ENCODE data around the gene SNRK. TPM values are rescaled to one million over a fixed set of nuclear protein-coding genes. Genes with fewer than 3 reads are reported as not detected.

SNRK gene
- total RNA-seq, 1 experiment from 2014 or later: 16.6 TPM

DNA sequence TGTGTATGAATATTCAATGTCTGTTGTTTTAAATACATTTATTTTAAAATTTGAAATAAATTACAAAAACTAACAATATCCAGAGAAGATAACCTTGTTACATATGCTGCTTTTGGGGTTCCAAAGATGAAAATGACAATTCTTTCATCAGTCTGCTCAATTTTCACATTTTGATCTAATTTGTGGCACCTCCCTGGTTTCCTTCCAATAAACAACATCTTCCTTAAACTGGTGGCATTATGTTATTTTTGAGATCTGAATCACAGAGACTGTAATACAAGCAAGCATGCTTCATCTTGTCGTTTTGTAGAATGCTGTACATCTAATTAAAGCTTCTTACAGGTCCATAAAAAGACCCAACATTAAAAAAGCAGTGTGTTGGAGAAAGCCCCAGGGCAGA lies 2.2 kb upstream of the SNRK start:
- Mint-ChIP-seq H3K4me3 (ENCODE audit: unreplicated experiment) (no peak overlapping the region), H3K27ac (ENCODE audit: low read depth, unreplicated experiment) (no peak overlapping the region), H3K27me3 (ENCODE audit: insufficient read depth, unreplicated experiment) (peaks cover 10% of the 10 kb centered on the region), H3K36me3 (ENCODE audit: insufficient read depth, unreplicated experiment) (no peaks in the 10 kb centered on the region), H3K9me3 (ENCODE audit: unreplicated experiment) (no peaks in the 10 kb centered on the region), H3K4me1 (ENCODE audit: insufficient read depth, unreplicated experiment) (peaks cover 8% of the 10 kb centered on the region)
- TF ChIP-seq, protein P1, sequence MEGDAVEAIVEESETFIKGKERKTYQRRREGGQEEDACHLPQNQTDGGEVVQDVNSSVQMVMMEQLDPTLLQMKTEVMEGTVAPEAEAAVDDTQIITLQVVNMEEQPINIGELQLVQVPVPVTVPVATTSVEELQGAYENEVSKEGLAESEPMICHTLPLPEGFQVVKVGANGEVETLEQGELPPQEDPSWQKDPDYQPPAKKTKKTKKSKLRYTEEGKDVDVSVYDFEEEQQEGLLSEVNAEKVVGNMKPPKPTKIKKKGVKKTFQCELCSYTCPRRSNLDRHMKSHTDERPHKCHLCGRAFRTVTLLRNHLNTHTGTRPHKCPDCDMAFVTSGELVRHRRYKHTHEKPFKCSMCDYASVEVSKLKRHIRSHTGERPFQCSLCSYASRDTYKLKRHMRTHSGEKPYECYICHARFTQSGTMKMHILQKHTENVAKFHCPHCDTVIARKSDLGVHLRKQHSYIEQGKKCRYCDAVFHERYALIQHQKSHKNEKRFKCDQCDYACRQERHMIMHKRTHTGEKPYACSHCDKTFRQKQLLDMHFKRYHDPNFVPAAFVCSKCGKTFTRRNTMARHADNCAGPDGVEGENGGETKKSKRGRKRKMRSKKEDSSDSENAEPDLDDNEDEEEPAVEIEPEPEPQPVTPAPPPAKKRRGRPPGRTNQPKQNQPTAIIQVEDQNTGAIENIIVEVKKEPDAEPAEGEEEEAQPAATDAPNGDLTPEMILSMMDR (IDR thresholded peaks at IDR 0.05; ENCODE audit: unreplicated experiment): no peak
- no peak for DNase-seq (ENCODE audit: unreplicated experiment)
- no TSS peak for BruUV-seq (replicated peaks)
- ChIA-PET CTCF (interaction anchor here (0.8 to 1.7 kb wide), 3 partner anchors 12 to 122 kb away, joined by 3 to 5 read pairs (median 4); no protein-coding TSS in a partner anchor), POLR2A (interaction anchor here (0.7 to 3.0 kb wide), 5 partner anchors 13 to 68 kb away, joined by 3 to 22 read pairs (median 5); no protein-coding TSS in a partner anchor)
- intact Hi-C loops (cut with micrococcal nuclease): no loop called here

DNA sequence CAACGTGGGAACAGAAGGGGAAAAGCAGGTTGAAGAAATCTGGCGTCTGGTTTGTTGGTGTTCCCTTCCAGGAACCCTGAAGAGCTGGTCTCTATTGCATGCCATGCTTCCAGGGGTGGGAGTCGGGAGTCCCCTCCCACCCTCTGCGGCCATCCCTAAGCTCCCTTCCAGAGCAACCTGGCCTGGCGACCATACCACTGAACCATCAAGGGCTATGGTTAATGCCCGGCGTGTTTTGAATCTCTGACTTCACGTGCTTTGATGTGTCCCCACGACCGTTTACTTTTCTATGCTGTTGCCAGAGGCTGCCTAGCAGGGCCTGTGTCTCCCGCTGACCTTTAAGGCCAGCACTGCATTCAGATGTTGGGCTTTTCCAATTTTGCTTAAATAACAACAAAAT lies 696 bp upstream of the SNRK start:
- H3K4me1 Mint-ChIP-seq (ENCODE audit: insufficient read depth, unreplicated experiment): peaks cover 21% of the 10 kb centered on the region
- BruUV-seq (replicated peaks): no TSS peak
- ChIA-PET CTCF (interaction anchor here (0.5 to 1.7 kb wide), 7 partner anchors 11 to 728 kb away, joined by 3 to 5 read pairs (median 3); no protein-coding TSS in a partner anchor), POLR2A (interaction anchor here (0.6 to 3.0 kb wide), 22 partner anchors 11 to 405 kb away, joined by 3 to 33 read pairs (median 4); no protein-coding TSS in a partner anchor)
- no peak for DNase-seq (ENCODE audit: unreplicated experiment)
- peak overlapping the region; percentile 91 for H3K4me3 Mint-ChIP-seq (ENCODE audit: unreplicated experiment)
- TF ChIP-seq, protein P1 (IDR thresholded peaks at IDR 0.05; ENCODE audit: unreplicated experiment): no peak
- intact Hi-C loops (cut with micrococcal nuclease): loop anchor here (1.0 to 5.0 kb wide), 3 partner anchors 103 to 212 kb away; no protein-coding TSS in a partner anchor
- H3K27ac Mint-ChIP-seq (ENCODE audit: low read depth, unreplicated experiment): no peak overlapping the region
- H3K9me3 Mint-ChIP-seq (ENCODE audit: unreplicated experiment): no peaks in the 10 kb centered on the region
- H3K27me3 Mint-ChIP-seq (ENCODE audit: insufficient read depth, unreplicated experiment): peaks cover 10% of the 10 kb centered on the region
- no peaks in the 10 kb centered on the region for H3K36me3 Mint-ChIP-seq (ENCODE audit: insufficient read depth, unreplicated experiment)

- peaks cover 10% of the 10 kb centered on the region for H3K27me3 Mint-ChIP-seq (ENCODE audit: insufficient read depth, unreplicated experiment)
- peak; percentile 29 for DNase-seq (ENCODE audit: unreplicated experiment)
- peaks cover 33% of the 10 kb centered on the region for H3K4me1 Mint-ChIP-seq (ENCODE audit: insufficient read depth, unreplicated experiment)
- H3K36me3 Mint-ChIP-seq (ENCODE audit: insufficient read depth, unreplicated experiment): no peaks in the 10 kb centered on the region
- POLR2A ChIA-PET: interaction anchor here (0.5 to 3.0 kb wide), 18 partner anchors 10 to 404 kb away, joined by 3 to 33 read pairs (median 4); partner anchors contain the start of gene ABHD5
- no TSS peak for BruUV-seq (replicated peaks)
- no peaks in the 10 kb centered on the region for H3K9me3 Mint-ChIP-seq (ENCODE audit: unreplicated experiment)
- H3K27ac Mint-ChIP-seq (ENCODE audit: low read depth, unreplicated experiment): peak overlapping the region; percentile 52
- CTCF ChIA-PET: interaction anchor here (0.6 to 0.7 kb wide), 4 partner anchors 31 to 130 kb away, joined by 3 to 4 read pairs (median 3); no protein-coding TSS in a partner anchor
- intact Hi-C loops (cut with micrococcal nuclease): loop anchor here (1.0 to 5.0 kb wide), 3 partner anchors 105 to 210 kb away; no protein-coding TSS in a partner anchor
- TF ChIP-seq, protein P1 (IDR thresholded peaks at IDR 0.05; ENCODE audit: unreplicated experiment): no peak
- H3K4me3 Mint-ChIP-seq (ENCODE audit: unreplicated experiment): peak overlapping the region; percentile 91
These were observed 630 bp downstream of the SNRK start for GRCh38 chr3:43286841-43287499.

DNA sequence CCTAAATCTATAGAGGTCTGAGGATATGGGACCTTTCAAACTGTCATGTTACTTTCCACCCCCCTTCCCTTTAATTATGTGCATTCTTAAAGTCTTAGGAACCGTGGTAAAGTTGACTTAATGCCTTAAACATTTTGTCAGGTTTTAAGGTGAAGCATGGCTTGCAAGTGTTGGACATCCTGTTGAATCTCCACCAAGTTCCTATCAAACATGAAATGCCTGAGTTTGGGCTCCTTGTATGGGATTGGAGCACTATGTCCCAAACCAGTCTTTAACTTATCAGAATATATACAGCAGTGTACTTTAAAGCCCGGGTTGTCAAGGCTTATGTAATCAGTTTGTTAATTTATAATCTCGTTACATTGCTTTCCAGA lies 1.1 kb downstream of the SNRK start:
- peaks cover 35% of the 10 kb centered on the region for H3K4me1 Mint-ChIP-seq (ENCODE audit: insufficient read depth, unreplicated experiment)
- H3K27ac Mint-ChIP-seq (ENCODE audit: low read depth, unreplicated experiment): peak overlapping the region; percentile 52
- no peaks in the 10 kb centered on the region for H3K36me3 Mint-ChIP-seq (ENCODE audit: insufficient read depth, unreplicated experiment)
- no peaks in the 10 kb centered on the region for H3K9me3 Mint-ChIP-seq (ENCODE audit: unreplicated experiment)
- CTCF ChIA-PET: interaction anchor here (0.6 to 0.7 kb wide), 2 partner anchors 39 to 131 kb away, joined by 3 to 4 read pairs; no protein-coding TSS in a partner anchor
- intact Hi-C loops (cut with micrococcal nuclease): loop anchor here (5.0 kb wide), 2 partner anchors 105 to 210 kb away; no protein-coding TSS in a partner anchor
- BruUV-seq (replicated peaks): TSS peak; percentile 51
- no peak for DNase-seq (ENCODE audit: unreplicated experiment)
- TF ChIP-seq, protein P1 (IDR thresholded peaks at IDR 0.05; ENCODE audit: unreplicated experiment): no peak
- POLR2A ChIA-PET: interaction anchor here (0.6 to 2.6 kb wide), 12 partner anchors 9 to 403 kb away, joined by 3 to 33 read pairs (median 4); partner anchors contain the start of gene ABHD5
- H3K27me3 Mint-ChIP-seq (ENCODE audit: insufficient read depth, unreplicated experiment): peaks cover 9% of the 10 kb centered on the region
- H3K4me3 Mint-ChIP-seq (ENCODE audit: unreplicated experiment): peak overlapping the region; percentile 91
